ELR (cell line): ENCODE results near the gene DBNDD1.
"Not testable (repeated sequence)": the region's sequence is repeated elsewhere in the genome, so short reads cannot be mapped to it uniquely, and the experiment has no call there.

Experiments
- DNase-seq: peaks from one replicate; pipeline ENCODE4 v3.0.0-alpha.2; 2015; ENCODE audit warnings: low read depth

DBNDD1 gene

GRCh38 chr16:90011908-90012501 lies 7.3 kb downstream of the DBNDD1 start:
- DNase-seq: no peak

DNA sequence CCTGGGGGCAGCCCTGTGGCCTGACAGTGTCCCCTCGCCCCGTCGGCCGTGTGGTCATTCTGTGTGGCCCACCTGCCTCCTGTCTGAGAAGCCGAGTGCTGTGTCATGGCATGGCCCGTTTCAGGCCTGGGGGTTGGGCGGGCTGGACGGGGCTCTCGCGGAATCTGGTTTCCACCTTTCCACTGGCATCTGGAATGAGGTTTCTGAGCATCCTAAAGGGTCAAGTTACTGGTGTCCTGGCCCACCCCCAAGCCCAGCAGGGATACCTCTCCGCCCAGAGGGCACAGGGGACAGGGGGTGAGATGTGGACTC lies 7.8 kb downstream of the DBNDD1 start:
- DNase-seq: no peak

DNA sequence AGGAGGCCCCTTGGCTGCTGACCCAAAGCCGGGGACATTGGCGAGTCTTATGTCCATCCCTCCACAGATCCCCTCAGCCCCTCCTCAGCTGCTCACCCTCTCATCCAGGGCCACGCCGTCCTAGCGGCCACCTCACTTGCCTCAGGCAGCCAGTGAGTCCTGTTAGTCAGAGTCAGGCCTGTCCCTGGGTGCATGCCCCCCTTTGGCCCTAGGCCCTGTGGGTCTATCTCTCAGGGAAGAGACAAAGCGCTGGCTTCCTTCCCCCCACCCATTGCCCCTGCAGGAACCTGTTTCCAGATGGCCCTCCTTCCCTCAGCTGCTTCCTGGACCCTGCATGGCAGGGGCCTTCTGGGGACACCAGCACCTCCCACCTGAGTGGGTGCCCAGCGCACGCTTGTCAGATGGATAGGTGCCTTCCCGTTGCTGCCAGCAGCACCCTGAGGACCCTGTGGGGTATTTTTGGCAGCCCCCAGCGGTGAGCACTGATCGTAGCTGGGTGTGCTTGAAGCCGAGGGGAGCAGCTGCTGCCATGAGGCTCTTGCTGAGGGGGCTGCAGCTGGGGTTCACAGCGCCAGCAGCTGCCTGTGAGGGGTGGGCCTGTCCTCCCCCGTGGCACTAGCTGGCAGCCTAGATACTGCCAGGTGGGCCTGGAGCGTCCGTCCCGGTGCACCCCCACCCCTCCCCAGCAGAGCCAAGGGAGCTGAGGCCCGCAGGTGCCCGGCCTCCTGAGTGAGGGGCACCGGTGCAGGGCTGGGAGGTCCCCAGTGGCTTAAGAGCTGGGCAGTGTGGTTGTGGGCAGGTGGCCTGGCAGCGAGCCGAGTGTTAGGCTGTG lies 8.4 kb downstream of the DBNDD1 start:
- no peak for DNase-seq

GRCh38 chr16:90009172-90009899 lies 9.9 kb downstream of the DBNDD1 start:
- no peak for DNase-seq

- DNase-seq: no peak
These were observed 10.5 kb downstream of the DBNDD1 start for GRCh38 chr16:90008708-90009145.

DNA sequence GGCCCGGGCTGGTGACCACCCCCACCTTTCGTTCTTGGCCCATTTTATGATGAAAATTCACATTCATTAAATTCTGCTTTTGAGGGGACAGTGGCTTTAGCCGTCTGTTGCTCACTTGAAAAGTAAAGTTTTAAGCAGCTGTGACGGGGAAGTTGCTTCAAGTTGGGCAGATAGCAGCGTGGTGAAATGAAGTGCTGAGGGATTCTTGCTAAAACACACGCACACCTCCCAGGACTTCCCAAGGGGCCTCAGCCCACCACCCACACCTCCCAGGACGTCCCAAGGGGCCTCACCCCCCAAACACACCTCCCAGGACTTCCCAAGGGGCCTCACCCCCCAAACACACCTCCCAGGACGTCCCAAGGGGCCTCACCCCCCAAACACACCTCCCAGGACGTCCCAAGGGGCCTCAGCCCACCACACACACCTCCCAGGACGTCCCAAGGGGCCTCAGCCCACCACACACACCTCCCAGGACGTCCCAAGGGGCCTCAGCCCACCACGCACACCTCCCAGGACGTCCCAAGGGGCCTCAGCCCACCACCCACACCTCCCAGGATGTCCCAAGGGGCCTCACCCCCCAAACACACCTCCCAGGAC lies 11.5 kb downstream of the DBNDD1 start:
- not testable (repeated sequence) for DNase-seq

DNA sequence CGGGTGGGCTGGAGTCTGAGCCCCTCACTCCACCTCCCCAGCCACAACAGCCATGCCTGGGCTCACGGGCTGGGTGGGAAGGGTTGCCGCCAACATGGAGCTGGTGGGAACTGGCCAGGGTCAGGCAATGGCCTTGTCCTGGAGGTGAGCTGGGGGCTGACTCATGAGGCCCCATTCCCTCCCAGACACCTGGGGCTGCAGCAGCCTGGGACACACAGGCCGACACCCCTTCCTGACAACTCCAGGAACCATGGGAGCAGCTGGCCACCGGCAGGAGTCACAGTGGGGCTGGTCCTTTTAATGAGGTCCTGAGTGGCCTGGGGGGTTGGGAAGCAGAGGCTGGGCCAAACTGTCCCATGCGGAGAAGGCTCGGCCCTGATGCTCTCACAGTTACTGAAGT lies 12.2 kb downstream of the DBNDD1 start:
- no peak for DNase-seq

GRCh38 chr16:90005956-90006663 lies 13.1 kb downstream of the DBNDD1 start:
- no peak for DNase-seq

DNA sequence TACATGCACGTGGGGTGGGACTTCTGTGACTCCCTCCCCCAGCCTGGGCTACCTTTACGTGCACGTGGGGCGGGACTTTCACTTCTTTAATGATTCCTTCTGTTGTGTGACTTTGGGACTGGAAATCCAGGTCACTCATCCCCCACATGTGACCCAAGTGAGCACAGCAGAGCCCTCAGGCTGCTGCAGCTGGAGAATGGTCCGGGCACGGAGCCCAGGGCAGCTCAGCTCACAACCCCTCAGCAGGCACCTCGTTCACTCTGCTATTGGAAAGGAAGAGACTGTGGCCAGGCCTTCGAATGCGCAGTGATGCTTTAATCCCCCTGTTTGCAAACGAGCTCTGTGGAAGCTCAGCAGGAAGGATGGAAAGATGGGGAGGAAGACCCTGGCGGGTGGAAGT lies 14.7 kb downstream of the DBNDD1 start:
- DNase-seq: no peak

- no peak for DNase-seq
These were observed 16.5 kb downstream of the DBNDD1 start for GRCh38 chr16:90002759-90003158.

- no peak for DNase-seq
These were observed 17.3 kb downstream of the DBNDD1 start for GRCh38 chr16:90001761-90002503.

GRCh38 chr16:90000733-90001427 lies 18.4 kb downstream of the DBNDD1 start:
- DNase-seq: no peak

DNA sequence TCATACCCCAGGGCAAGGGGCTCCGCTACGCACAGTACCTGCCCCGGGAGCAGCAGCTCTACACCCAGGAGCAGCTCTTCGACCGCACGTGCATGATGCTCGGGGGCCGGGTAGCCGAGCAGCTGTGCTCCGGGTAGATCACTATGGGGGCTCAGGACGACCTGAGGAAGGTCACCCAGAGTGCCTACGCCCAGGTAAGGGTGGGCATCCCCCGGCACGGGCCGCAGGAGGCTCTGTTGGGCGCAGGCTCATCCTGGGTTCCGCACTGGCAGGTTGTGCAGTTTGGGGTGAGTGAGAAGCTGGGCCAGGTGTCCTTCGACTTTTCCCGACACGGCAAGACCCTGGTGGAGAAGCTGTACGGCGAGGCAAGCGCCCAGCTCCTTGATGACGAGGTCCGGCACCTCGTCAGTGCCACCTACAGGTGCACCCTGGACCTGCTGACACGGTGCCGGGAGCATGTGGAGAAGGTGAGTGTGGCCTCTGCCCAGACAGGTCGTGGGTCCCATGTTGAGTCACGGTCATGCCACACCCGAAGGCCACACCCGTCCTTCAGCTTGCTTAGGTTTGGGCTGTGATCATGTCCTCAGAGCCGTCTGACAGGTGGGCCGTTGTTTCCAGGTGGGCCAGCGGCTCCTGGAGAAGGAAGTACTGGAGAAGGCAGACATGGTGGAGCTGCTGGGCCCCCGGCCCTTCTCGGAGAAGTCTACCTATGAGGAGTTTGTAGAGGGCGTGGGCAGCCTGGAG lies 19.3 kb downstream of the DBNDD1 start:
- no peak for DNase-seq

- no peak for DNase-seq
These were observed 23.1 kb downstream of the DBNDD1 start for GRCh38 chr16:89996178-89996489.

DNA sequence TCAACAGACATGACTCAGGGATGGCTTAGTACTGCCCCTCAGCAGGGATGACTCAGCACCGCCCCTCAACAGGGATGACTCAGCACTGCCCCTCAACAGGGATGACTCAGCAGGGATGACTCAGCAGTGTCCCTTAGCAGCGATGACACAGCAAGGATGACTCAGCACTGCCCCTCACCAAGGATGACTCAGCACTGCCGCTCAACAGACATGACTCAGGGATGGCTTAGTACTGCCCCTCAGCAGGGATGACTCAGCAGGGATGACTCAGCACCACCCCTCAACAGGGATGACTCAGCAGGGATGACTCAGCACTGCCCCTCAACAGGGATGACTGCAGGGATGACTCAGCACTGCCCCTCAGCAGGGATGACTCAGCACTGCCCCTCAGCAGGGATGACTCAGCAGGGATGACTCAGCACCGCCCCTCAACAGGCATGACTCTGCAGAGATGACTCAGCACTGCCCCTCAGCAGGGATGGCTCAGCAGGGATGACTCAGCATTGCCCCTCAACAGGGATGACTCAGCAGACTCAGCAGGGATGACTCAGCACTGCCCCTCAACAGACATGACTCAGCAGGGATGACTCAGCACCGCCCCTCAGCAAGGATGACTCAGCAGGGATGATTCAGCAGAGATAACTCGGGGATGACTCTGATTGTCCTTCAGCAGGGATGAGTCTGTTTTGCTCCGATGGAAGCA lies 23.6 kb downstream of the DBNDD1 start:
- peak; percentile 74 for DNase-seq

DNA sequence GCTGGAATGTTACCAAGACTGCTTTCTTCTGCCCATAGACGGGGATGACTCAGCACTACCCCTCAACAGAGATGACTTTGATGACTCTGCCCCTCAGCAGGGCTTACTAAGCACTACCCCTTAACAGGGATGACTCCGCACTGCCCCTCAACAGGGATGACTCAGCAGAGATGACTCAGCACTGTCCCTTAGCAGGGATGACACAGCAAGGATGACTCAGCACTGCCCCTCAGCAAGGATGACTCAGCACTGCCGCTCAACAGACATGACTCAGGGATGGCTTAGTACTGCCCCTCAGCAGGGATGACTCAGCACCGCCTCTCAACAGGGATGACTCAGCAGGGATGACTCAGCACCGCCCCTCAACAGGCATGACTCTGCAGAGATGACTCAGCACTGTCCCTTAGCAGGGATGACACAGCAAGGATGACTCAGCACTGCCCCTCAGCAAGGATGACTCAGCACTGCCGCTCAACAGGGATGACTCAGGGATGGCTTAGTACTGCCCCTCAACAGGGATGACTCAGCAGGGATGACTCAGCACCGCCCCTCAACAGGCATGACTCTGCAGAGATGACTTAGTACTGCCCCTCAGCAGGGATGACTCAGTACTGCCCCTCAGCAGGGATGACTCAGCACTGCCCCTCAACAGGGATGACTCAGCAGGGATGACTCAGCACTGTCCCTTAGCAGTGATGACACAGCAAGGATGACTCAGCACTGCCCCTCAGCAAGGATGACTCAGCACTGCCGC lies 24.4 kb downstream of the DBNDD1 start:
- peak; percentile 75 for DNase-seq

DNA sequence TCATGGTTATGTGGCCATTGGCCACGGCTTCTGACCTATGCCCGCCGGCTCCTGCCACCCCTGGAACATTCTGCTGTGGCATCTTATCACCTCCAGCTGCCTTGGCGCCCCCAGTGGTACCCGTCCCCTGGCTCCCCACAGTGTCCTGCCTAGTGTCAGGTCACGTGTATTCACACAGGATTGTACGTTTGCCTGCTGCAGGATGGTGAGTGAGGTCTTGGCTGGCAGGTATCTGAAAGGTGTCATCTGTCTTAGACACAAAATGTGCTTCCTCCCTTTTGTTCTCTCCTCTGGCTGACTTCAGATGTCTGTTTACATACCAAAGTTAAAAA lies 24.9 kb downstream of the DBNDD1 start:
- no peak for DNase-seq

GRCh38 chr16:89993971-89994370 lies 25.3 kb downstream of the DBNDD1 start:
- DNase-seq: no peak

- no peak for DNase-seq
These were observed 25.9 kb downstream of the DBNDD1 start for GRCh38 chr16:89993377-89993776.
